Spinal cord (tissue), 10 donors: ENCODE results near the gene SUSD4. TPM values are rescaled to one million over a fixed set of nuclear protein-coding genes. Genes with fewer than 3 reads are reported as not detected.

Experiments
- DNase-seq, 6 donors: peaks; one replicate each; pipeline versions ENCODE4 v3.0.0 to v3.0.0-alpha.2; 2013 to 2015; ENCODE audit warnings: low spot score in 6 of 6, low read depth in 4 of 6
- H3K27ac ChIP-seq: one replicate; pipeline ENCODE4 v1.5.1; 2013; ENCODE audit warnings: low read depth, low read length, control low read depth
- H3K27me3 ChIP-seq: one replicate; pipeline ENCODE4 v1.6.1; 2013; ENCODE audit warnings: low read length; ENCODE audit not compliant: control insufficient read depth, insufficient read depth
- H3K36me3 ChIP-seq: one replicate; pipeline ENCODE4 v1.6.1; 2013; ENCODE audit warnings: low read length; ENCODE audit not compliant: control insufficient read depth, insufficient read depth
- H3K4me1 ChIP-seq: one replicate; pipeline ENCODE4 v1.6.1; 2013; ENCODE audit warnings: low read length; ENCODE audit not compliant: control insufficient read depth, insufficient read depth
- H3K4me3 ChIP-seq: one replicate; pipeline ENCODE4 v1.5.1; 2013; ENCODE audit warnings: low read depth, low read length, control low read depth
- H3K9me3 ChIP-seq: one replicate; pipeline ENCODE4 v1.6.1; 2013; ENCODE audit warnings: low read length; ENCODE audit not compliant: control insufficient read depth, insufficient read depth
- WGBS: methylation state at CpG from one replicate; pipeline ENCODE4 v1.1.5; 2013; ENCODE audit warnings: missing lambda C conversion rate; ENCODE audit not compliant: insufficient coverage; 5-methylcytosine and 5-hydroxymethylcytosine counted together
- polyA plus RNA-seq, 2 donors: library from polyadenylated mRNA; unstranded; fragments of 120-200 nt; gene quantifications; one replicate each; pipeline ENCODE4 v1.2.1, GENCODE V29; 2013; ENCODE audit not compliant: insufficient read length in 2 of 2
- small RNA-seq: library from RNA; depleted of rRNA; stranded (forward); fragments of <200 nt; gene quantifications from one replicate; pipeline ENCODE3, GENCODE V24; 2014; ENCODE audit warnings: low replicate concordance
- total RNA-seq, 2 donors: library from RNA; depleted of rRNA in 1 of 2; stranded (reverse); fragments of 120-200 nt in 1 of 2; fragments of >200 nt in 1 of 2; gene quantifications; one replicate each; pipeline versions ENCODE4 v1.2.3 to v1.2.4, GENCODE V29; 2013 to 2014
- donor health status: healthy.

Gene SUSD4
- total and polyA plus RNA-seq, 4 donors: 20.2 to 54.4 (median 42.8) TPM

GRCh38 chr1:223179786-223180185 is 184.2 kb downstream of the SUSD4 start:
- Histone ChIP-seq H3K9me3 (no peaks in the 10 kb centered on the region), H3K27me3 (no peaks in the 10 kb centered on the region), H3K4me1 (peaks cover 5% of the 10 kb centered on the region), H3K36me3 (no peaks in the 10 kb centered on the region), H3K4me3 (no peak overlapping the region), H3K27ac (no peak overlapping the region)
- no CpG with 5 or more reads among the region's 1 CpG for WGBS
- no peak for DNase-seq

DNA sequence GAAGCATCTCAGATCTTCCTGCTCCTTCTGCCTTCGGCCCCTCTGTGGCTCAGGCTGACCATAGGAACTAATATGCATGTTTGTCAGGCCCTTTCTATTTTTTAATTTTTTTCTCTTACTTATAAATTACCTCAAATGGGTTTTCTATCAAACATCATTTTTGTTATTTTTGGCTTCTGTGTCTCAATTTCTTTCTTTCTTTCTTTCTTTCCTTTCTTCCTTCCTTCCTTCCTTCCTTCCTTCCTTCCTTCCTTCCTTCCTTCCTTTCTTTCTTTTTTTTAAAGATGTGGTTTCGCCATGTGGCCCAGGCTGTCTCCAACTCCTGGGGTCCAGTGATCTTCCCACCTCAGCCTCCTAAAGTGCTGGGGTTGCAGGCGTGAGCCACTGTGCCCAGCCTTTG is 184.7 kb downstream of the SUSD4 start:
- DNase-seq: no peak
- Histone ChIP-seq H3K27ac (no peak overlapping the region), H3K4me1 (peaks cover 5% of the 10 kb centered on the region), H3K36me3 (no peaks in the 10 kb centered on the region), H3K9me3 (no peaks in the 10 kb centered on the region), H3K4me3 (no peak overlapping the region), H3K27me3 (no peaks in the 10 kb centered on the region)
- WGBS: no CpG with 5 or more reads among the region's 3 CpGs

DNA sequence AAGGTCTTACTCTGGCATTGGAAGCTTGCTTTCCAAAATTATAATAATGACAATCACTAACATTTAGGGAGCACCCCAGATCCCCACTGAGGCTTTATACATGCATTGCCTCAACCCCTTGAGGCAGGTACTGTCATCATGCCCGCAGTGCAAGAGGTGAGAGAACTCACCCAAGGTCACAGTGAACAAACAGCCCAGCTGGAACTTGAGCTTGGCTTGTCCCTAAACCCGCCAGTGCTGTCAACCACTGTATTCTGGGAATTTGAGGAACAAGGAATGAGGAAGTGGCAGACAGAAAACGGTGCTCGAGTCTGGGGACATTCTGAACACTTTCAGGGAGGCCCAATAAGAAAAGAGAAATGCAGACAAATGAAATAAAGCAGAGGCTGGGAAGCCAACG is 186.3 kb downstream of the SUSD4 start:
- 80% methylated on average over 1 of the region's 5 CpGs for WGBS
- no peaks in the 10 kb centered on the region for H3K9me3 ChIP-seq
- H3K4me3 ChIP-seq: no peak overlapping the region
- no peak overlapping the region for H3K27ac ChIP-seq
- DNase-seq: no peak
- no peaks in the 10 kb centered on the region for H3K36me3 ChIP-seq
- H3K4me1 ChIP-seq: peaks cover 5% of the 10 kb centered on the region
- H3K27me3 ChIP-seq: no peaks in the 10 kb centered on the region

GRCh38 chr1:223176437-223176836 is 187.5 kb downstream of the SUSD4 start:
- Histone ChIP-seq H3K27me3 (no peaks in the 10 kb centered on the region), H3K27ac (no peak overlapping the region), H3K4me1 (peaks cover 5% of the 10 kb centered on the region), H3K4me3 (no peak overlapping the region), H3K36me3 (no peaks in the 10 kb centered on the region), H3K9me3 (no peaks in the 10 kb centered on the region)
- no CpG with 5 or more reads among the region's 3 CpGs for WGBS
- no peak for DNase-seq

DNA sequence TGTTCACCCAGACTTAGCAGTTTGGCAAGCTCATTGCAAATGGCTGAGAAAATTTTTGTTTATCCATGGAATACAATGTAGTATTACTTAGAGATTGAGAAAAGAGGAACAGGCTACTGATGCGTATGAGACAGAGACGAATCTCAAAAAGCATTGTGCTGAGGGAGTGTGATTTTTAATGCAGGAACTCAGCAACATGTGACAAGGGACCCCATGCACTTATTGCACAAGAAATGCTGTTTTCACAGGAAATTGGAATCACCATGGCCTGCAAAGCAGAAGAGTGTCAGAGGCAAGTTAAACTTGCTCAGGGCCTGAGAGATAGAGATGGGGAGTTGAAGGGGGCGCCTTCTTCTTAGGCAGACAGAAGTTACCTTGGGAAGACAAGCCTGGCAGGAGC is 188.3 kb downstream of the SUSD4 start:
- WGBS: 85% methylated on average over 3 of the region's 3 CpGs
- Histone ChIP-seq H3K4me1 (no peaks in the 10 kb centered on the region), H3K27me3 (no peaks in the 10 kb centered on the region), H3K27ac (no peak overlapping the region), H3K9me3 (no peaks in the 10 kb centered on the region), H3K36me3 (no peaks in the 10 kb centered on the region), H3K4me3 (no peak overlapping the region)
- DNase-seq: no peak

- DNase-seq: no peak
- WGBS: 62% methylated on average over 3 of the region's 4 CpGs
- Histone ChIP-seq H3K9me3 (no peaks in the 10 kb centered on the region), H3K4me3 (no peak overlapping the region), H3K27me3 (no peaks in the 10 kb centered on the region), H3K4me1 (no peaks in the 10 kb centered on the region), H3K36me3 (no peaks in the 10 kb centered on the region), H3K27ac (no peak overlapping the region)
Observed at GRCh38 chr1:223175032-223175431, 188.9 kb downstream of the SUSD4 start.

Small RNAs within 50 kb of the gene (small RNA-seq; reads per million reads assigned to genes)
- gene RNU4-57P: not detected

Other genes with a start within 250 kb of the SUSD4 start
- 1 to 10 TPM; 3.0 to 5.3 TPM for gene TLR5, start 220.9 kb downstream of the SUSD4 start, total RNA-seq
- 1 to 10 TPM; 3.1 to 4.8 TPM for gene TLR5, start 220.9 kb downstream of the SUSD4 start, polyA plus RNA-seq
- under 1 TPM in 1 of 2 donors, not detected in 1; 0.10 TPM for gene CCDC185, start 29.2 kb upstream of the SUSD4 start, total RNA-seq
- under 1 TPM; 0.16 to 0.29 TPM for gene CCDC185, start 29.2 kb upstream of the SUSD4 start, polyA plus RNA-seq